ENCODE measurements around the gene NDUFS5.

DNA sequence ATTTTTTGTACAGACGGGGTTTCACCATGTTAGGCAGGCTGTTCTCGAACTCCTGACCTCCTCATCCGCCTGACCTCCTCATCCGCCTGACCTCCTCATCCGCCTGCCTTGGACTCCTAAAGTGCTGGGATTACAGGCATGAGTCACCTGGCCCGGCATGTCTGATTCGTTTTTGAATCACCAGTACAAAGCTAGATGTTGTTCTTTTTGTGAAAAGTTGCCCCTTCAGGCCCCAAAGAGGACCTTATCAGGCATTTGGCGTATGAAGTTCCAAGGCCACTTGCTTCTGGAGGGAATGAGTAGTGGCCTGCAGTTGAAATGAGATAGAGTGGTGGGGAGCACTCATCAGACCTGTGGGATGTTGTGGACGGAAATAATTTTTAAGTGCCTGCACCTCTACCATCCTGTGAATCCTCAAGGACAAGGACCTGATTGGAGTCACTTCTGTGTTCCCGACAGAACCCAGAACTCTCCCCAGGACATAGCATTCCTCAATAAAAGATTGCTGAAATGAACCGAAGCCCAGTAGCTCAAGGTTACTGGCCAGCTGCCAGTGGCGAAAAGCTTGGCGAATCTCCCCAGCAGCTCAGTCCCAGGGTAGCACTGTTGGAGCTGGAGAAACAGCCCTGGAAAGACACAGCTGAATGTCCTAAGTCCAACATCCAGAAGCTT lies 50.1 kb downstream of the NDUFS5 start:
- TF ChIP-seq, protein P1, sequence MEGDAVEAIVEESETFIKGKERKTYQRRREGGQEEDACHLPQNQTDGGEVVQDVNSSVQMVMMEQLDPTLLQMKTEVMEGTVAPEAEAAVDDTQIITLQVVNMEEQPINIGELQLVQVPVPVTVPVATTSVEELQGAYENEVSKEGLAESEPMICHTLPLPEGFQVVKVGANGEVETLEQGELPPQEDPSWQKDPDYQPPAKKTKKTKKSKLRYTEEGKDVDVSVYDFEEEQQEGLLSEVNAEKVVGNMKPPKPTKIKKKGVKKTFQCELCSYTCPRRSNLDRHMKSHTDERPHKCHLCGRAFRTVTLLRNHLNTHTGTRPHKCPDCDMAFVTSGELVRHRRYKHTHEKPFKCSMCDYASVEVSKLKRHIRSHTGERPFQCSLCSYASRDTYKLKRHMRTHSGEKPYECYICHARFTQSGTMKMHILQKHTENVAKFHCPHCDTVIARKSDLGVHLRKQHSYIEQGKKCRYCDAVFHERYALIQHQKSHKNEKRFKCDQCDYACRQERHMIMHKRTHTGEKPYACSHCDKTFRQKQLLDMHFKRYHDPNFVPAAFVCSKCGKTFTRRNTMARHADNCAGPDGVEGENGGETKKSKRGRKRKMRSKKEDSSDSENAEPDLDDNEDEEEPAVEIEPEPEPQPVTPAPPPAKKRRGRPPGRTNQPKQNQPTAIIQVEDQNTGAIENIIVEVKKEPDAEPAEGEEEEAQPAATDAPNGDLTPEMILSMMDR (IDR thresholded peaks at IDR 0.05): no peak
- TF ChIP-seq ZFX (IDR thresholded peaks at IDR 0.05; ENCODE audit: borderline replicate concordance): no peak
